GM18951 (cell line): Measurements from ENCODE around the gene SUMF2.
"Not testable (repeated sequence)": the region's sequence is repeated elsewhere in the genome, so short reads cannot be mapped to it uniquely, and the experiment has no call there.

Experiments used
- POLR2A ChIP-seq: IDR thresholded peaks from 4 replicates; pipeline ENCODE4 v1.6.1; 2011; ENCODE audit warnings: mild to moderate bottlenecking; ENCODE audit not compliant: insufficient read length, insufficient read depth; ENCODE audit errors: extremely low read depth
- in situ Hi-C: fragments of 300-500 bp; cut with MboI; formaldehyde crosslinking; loops from one replicate; pipeline ENCODE4 v1.12.0; 2022; ENCODE audit warnings: low sequenced_read_pairs, mixed read lengths, inconsistent platforms; ENCODE audit not compliant: unreplicated experiment

Gene SUMF2

DNA sequence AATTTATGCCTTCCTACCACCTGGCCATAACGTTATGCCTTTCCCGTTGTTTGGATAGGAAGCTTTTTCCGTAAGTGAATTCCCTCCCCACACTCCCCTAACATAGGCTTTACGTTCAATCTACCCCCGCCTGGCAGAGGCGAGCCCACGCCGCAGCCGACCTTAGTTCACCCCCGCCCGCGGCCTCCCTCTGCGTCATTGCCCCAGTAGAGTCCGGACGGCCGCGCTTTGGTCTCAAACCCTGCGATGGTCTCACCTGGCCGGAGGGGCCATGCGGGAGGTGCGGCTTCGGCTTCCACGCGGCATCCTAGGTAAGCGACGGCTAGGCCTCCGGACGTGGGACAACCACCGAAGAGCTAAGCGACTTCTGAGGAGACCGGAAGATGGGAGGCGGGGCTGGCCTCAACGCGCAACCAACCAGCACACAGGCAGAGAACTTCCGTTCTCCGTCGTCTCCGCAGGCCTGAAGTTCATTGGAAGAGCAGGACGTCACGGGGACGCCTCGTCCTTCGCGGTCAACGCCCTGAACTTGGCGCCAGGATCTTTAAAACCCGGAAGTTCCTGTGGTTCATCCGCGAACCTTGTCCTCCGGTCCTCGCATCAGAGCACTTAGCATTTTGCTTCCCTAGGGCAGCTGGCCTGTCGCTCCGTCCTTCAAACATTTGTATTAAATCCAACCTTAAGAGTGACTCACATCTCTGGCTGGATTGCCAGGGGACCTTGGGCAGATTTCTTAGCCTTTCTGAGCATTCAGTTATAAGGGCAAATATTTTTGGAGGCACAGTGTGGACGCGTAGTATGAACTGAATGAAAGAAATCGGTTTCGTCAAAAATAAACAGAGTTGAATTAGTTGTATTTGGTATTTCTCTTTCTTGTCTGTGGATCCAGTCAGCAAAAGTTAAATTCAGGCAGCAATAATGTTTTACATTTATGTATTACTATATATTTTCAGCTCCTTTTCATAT, 42.3 kb downstream of the SUMF2 start, which contains the start of gene CHCHD2:
TSS of gene CHCHD2 (minus strand) at position 369 of the 966 bp plus-strand sequence. CDS start at position 306, 63 bp downstream.
- peak; percentile 83 for TF ChIP-seq POLR2A
- in situ Hi-C loops, result no loop called here

DNA sequence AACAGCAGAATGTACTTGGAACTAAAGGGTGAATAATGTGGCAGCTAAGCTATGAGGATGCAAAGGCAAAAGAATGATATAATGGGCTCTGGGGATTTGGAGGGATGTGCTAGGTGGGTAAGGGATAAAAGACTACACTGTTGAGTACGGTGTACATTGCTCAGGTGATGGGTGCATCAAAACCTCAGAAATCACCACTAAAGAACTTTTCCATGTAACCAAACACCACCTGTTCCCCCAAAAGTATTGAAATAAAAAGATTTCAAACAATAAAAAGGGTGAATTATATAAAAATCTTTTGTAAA, 43.8 kb downstream of the SUMF2 start:
- in situ Hi-C loops, result no loop called here
- no peak for TF ChIP-seq POLR2A

DNA sequence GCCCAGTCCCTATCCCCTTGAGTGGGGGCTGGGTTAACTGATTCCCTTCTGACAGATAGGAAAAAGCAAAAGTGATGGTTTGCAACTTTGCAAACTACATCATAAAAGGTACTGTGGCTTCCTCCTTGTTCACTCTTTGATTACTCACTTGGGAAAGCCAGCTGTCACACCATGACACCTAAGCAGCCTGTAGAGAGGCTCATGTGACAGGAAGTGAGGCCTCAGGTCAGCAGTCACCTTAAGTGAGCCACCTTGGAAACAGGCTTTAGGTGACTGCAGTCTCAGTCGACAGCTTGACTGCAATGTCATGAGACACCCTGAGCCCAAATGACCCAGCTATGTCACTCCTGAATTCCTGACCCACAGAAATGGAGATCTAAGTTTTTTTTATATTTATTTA, 46.5 kb downstream of the SUMF2 start:
- in situ Hi-C loops, result no loop called here
- TF ChIP-seq POLR2A, result no peak

- in situ Hi-C loops, result not testable (repeated sequence)
Measured at GRCh38 chr7:56112244-56112643, 48.2 kb downstream of the SUMF2 start.

DNA sequence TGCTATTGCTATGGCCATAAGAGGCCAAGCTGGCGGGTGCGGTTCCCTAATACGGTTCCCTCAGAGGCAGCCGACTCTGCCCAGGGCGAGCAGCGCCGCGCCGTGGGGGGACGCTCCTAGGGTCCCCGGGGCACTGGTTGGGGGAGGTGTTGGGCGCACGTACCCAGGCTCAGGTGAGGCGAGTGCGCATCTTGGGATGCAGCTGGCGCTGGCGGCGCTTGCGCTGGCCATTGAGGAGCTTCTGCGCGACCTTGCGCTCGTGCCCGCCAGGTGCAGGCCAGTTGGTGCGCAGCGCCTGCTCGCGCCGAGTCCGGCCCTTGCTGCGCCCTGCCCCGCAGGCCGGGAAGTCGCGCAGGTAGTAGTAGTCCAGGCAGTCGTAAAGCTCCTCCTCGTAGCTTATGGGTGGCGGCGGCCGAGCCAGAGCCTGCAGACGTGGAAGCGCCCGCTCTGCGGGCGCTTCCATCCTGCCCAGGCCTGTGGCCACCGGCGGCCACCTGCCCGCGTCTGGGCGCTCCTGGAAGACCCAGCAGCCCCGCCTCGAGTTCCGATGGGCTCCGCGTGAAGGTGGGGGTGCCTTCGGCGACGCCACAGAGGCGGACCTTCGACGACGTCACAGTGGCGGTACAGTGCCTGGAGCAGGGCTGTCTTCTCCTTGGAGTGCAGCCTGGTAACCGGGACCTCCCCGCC, 51.9 kb downstream of the SUMF2 start, which contains the start of gene NUPR2:
TSS of gene NUPR2 (minus strand) at position 566 of the 687 bp plus-strand sequence. CDS start at position 463, 103 bp downstream.
- no peak for TF ChIP-seq POLR2A
- in situ Hi-C loops, result no loop called here

GRCh38 chr7:56121440-56121839, 57.4 kb downstream of the SUMF2 start:
- TF ChIP-seq POLR2A, result no peak
- in situ Hi-C loops, result no loop called here

GRCh38 chr7:56124981-56125380, 60.9 kb downstream of the SUMF2 start:
- in situ Hi-C loops, result no loop called here
- TF ChIP-seq POLR2A, result no peak

- in situ Hi-C loops, result no loop called here
- TF ChIP-seq POLR2A, result no peak
Measured at GRCh38 chr7:56125831-56126230, 61.7 kb downstream of the SUMF2 start.

DNA sequence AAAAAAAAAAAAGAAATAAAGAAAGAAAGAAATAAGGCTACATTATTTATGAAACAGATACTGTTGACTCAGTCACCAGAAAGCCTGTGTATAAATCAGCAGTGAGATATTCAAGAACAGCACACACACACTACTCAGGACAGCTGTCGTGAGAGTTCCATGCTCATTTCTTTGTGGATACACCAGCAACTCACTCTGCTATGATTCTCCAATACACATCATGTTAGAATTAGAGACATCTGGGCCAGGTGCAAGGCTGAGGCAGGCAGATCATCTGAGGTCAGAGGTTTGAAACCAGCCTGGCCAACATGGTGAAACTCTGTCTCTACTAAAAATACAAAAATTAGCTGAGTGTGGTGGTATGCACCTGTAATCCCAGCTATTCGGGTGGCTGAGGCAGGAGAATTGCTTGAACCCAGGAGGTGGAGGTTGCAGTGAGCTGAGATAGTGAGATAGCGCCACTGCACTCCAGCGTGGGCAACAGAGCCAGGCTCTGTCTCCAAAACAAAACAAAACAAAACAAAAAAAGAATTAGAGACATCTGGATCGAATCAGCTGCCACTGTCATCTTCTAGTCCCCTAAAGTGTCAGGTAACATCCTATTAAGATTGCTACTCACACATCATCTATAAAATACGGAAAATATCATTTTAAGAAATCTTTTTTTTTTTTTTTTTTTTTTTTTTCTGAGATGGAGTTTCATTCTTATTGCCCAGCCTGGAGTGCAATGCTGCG, 63.3 kb downstream of the SUMF2 start:
- in situ Hi-C loops, result no loop called here
- TF ChIP-seq POLR2A, result no peak
